HepG2 (cell line): ENCODE results near the gene POU2AF3.

Experiments
- BHLHE40 ChIP-seq: IDR thresholded peaks from 2 replicates; pipeline ENCODE4 v1.6.1; 2011; ENCODE audit warnings: low read length, improper control_type of control experiment
- BRD4 ChIP-seq: sonication (generic); formaldehyde crosslinking; IDR thresholded peaks from 2 replicates; pipeline ENCODE4 v1.4.0; 2020; ENCODE audit warnings: missing genetic modification reagents
- CREB1 ChIP-seq, 2 experiments: fragments of 450-650 bp in 1 of 2; IDR thresholded peaks; 2 replicates each; pipeline ENCODE4 v1.6.1; 2016 to 2017; ENCODE audit warnings: control low read depth in 1 of 2, mild to moderate bottlenecking in 1 of 2, missing compliant biosample characterization in 1 of 2, missing genetic modification characterization in 1 of 2
- EZH2 ChIP-seq: conservative IDR thresholded peaks from 2 replicates; pipeline ENCODE4 v1.6.1; 2012; ENCODE audit warnings: mild to moderate bottlenecking, low read depth, low read length, moderate library complexity
- FOSL1 ChIP-seq: sonication (generic); formaldehyde crosslinking; IDR thresholded peaks from 2 replicates; pipeline ENCODE4 v1.9.0; 2021; ENCODE audit warnings: missing genetic modification reagents, borderline replicate concordance
- FOXA3 ChIP-seq: IDR thresholded peaks from 2 replicates; pipeline ENCODE4 v1.6.1; 2016; ENCODE audit warnings: missing genetic modification reagents, missing compliant biosample characterization
- MXI1 ChIP-seq: IDR thresholded peaks from 3 replicates; pipeline ENCODE4 v1.6.1; 2012; ENCODE audit warnings: low read depth, low read length, inconsistent platforms, borderline replicate concordance
- RORA ChIP-seq: sonication (generic); formaldehyde crosslinking; IDR thresholded peaks from 2 replicates; pipeline ENCODE4 v1.5.0; 2020; ENCODE audit warnings: mild to moderate bottlenecking, missing genetic modification reagents, moderate library complexity
- SOX6 ChIP-seq, 2 experiments: fragments of 450-650 bp in 1 of 2; sonication (generic) in 1 of 2; formaldehyde crosslinking in 1 of 2; IDR thresholded peaks; 2 replicates each; pipeline versions ENCODE4 v1.4.0 to v1.6.1; 2017 to 2020; ENCODE audit warnings: antibody characterized with exemption in 1 of 2, mild to moderate bottlenecking in 1 of 2, missing genetic modification reagents in 1 of 2
- SP1 ChIP-seq, 2 experiments: fragments of 450-650 bp in 1 of 2; sonication (generic) in 1 of 2; formaldehyde crosslinking in 1 of 2; IDR thresholded peaks; 2 replicates each; pipeline versions ENCODE4 v1.4.0 to v1.6.1; 2016 to 2020; ENCODE audit warnings: missing genetic modification reagents in 1 of 2
- STAT5B ChIP-seq: sonication (generic); formaldehyde crosslinking; IDR thresholded peaks from 2 replicates; pipeline ENCODE4 v1.4.0; 2020; ENCODE audit warnings: missing genetic modification reagents
- TF ChIP-seq, protein P1 (sequence below): sonication (generic); formaldehyde crosslinking; IDR thresholded peaks from 2 replicates; pipeline ENCODE4 v1.4.0; 2020; ENCODE audit warnings: missing genetic modification reagents
- TF ChIP-seq, protein P2 (sequence below): IDR thresholded peaks from 2 replicates; pipeline ENCODE4 v1.6.1; 2012; ENCODE audit warnings: low read depth, low read length, improper control_type of control experiment
- TF ChIP-seq, protein P3 (sequence below): sonication (generic); formaldehyde crosslinking; IDR thresholded peaks from 2 replicates; pipeline ENCODE4 v1.5.0; 2020; ENCODE audit warnings: mild to moderate bottlenecking, missing genetic modification reagents, moderate library complexity

DNA sequence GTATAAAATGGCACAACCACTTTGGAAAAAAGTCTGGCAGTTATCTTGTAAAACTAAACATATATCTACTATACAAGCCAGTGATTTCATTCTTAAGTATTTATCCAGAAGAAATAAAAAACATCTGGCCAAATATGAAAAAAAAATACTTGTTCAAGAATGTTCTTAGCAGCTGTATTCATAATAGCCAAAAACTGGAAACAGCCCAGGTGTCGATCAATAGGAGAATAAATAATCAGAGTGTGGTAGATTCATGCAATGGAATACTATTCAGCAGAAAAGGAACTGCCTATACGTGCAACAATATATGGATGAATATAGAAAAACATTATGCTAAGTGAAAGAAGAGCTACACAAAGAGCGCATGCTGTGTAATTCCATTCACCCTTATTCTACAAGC lies 44.0 kb downstream of the POU2AF3 start:
- TF ChIP-seq BRD4 (no peak), CREB1 (IDR thresholded peaks at IDR 0.05) (no peak), CREB1 (CRISPR knock-in tag; IDR thresholded peaks at IDR 0.05) (no peak), EZH2 (no peak), SOX6 (IDR thresholded peaks at IDR 0.05) (no peak), SOX6 (CRISPR knock-in tag; IDR thresholded peaks at IDR 0.05) (no peak), RORA (CRISPR knock-in tag) (no peak), MXI1 (no peak), BHLHE40 (no peak), STAT5B (CRISPR knock-in tag) (no peak), FOSL1 (no peak), SP1 (IDR thresholded peaks at IDR 0.05) (no peak), SP1 (CRISPR knock-in tag; IDR thresholded peaks at IDR 0.05) (no peak), FOXA3 (CRISPR knock-in tag) (no peak)
- TF ChIP-seq, protein P1, sequence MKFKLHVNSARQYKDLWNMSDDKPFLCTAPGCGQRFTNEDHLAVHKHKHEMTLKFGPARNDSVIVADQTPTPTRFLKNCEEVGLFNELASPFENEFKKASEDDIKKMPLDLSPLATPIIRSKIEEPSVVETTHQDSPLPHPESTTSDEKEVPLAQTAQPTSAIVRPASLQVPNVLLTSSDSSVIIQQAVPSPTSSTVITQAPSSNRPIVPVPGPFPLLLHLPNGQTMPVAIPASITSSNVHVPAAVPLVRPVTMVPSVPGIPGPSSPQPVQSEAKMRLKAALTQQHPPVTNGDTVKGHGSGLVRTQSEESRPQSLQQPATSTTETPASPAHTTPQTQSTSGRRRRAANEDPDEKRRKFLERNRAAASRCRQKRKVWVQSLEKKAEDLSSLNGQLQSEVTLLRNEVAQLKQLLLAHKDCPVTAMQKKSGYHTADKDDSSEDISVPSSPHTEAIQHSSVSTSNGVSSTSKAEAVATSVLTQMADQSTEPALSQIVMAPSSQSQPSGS = no peak
- TF ChIP-seq, protein P2, sequence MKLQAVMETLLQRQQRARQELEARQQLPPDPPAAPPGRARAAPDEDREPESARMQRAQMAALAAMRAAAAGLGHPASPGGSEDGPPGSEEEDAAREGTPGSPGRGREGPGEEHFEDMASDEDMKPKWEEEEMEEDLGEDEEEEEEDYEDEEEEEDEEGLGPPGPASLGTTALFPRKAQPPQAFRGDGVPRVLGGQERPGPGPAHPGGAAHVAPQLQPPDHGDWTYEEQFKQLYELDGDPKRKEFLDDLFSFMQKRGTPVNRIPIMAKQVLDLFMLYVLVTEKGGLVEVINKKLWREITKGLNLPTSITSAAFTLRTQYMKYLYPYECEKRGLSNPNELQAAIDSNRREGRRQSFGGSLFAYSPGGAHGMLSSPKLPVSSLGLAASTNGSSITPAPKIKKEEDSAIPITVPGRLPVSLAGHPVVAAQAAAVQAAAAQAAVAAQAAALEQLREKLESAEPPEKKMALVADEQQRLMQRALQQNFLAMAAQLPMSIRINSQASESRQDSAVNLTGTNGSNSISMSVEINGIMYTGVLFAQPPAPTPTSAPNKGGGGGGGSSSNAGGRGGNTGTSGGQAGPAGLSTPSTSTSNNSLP = no peak
- TF ChIP-seq, protein P3, sequence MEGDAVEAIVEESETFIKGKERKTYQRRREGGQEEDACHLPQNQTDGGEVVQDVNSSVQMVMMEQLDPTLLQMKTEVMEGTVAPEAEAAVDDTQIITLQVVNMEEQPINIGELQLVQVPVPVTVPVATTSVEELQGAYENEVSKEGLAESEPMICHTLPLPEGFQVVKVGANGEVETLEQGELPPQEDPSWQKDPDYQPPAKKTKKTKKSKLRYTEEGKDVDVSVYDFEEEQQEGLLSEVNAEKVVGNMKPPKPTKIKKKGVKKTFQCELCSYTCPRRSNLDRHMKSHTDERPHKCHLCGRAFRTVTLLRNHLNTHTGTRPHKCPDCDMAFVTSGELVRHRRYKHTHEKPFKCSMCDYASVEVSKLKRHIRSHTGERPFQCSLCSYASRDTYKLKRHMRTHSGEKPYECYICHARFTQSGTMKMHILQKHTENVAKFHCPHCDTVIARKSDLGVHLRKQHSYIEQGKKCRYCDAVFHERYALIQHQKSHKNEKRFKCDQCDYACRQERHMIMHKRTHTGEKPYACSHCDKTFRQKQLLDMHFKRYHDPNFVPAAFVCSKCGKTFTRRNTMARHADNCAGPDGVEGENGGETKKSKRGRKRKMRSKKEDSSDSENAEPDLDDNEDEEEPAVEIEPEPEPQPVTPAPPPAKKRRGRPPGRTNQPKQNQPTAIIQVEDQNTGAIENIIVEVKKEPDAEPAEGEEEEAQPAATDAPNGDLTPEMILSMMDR (CRISPR knock-in tag) = no peak
